Spinal cord (tissue), 10 donors: ENCODE measurements around the gene SPATA17. TPM values are rescaled to one million over a fixed set of nuclear protein-coding genes. Genes with fewer than 3 reads are reported as not detected.

ENCODE experiments used
- DNase-seq, 6 donors: peaks; one replicate each; pipeline versions ENCODE4 v3.0.0 to v3.0.0-alpha.2; 2013 to 2015; ENCODE audit warnings: low spot score in 6 of 6, low read depth in 4 of 6
- H3K27ac ChIP-seq: one replicate; pipeline ENCODE4 v1.5.1; 2013; ENCODE audit warnings: low read depth, low read length, control low read depth
- H3K27me3 ChIP-seq: one replicate; pipeline ENCODE4 v1.6.1; 2013; ENCODE audit warnings: low read length; ENCODE audit not compliant: control insufficient read depth, insufficient read depth
- H3K36me3 ChIP-seq: one replicate; pipeline ENCODE4 v1.6.1; 2013; ENCODE audit warnings: low read length; ENCODE audit not compliant: control insufficient read depth, insufficient read depth
- H3K4me1 ChIP-seq: one replicate; pipeline ENCODE4 v1.6.1; 2013; ENCODE audit warnings: low read length; ENCODE audit not compliant: control insufficient read depth, insufficient read depth
- H3K4me3 ChIP-seq: one replicate; pipeline ENCODE4 v1.5.1; 2013; ENCODE audit warnings: low read depth, low read length, control low read depth
- H3K9me3 ChIP-seq: one replicate; pipeline ENCODE4 v1.6.1; 2013; ENCODE audit warnings: low read length; ENCODE audit not compliant: control insufficient read depth, insufficient read depth
- WGBS: methylation state at CpG from one replicate; pipeline ENCODE4 v1.1.5; 2013; ENCODE audit warnings: missing lambda C conversion rate; ENCODE audit not compliant: insufficient coverage; 5-methylcytosine and 5-hydroxymethylcytosine counted together
- polyA plus RNA-seq, 2 donors: library from polyadenylated mRNA; unstranded; fragments of 120-200 nt; gene quantifications; one replicate each; pipeline ENCODE4 v1.2.1, GENCODE V29; 2013; ENCODE audit not compliant: insufficient read length in 2 of 2
- total RNA-seq, 2 donors: library from RNA; depleted of rRNA in 1 of 2; stranded (reverse); fragments of 120-200 nt in 1 of 2; fragments of >200 nt in 1 of 2; gene quantifications; one replicate each; pipeline versions ENCODE4 v1.2.3 to v1.2.4, GENCODE V29; 2013 to 2014
- donor health status: healthy.

SPATA17 gene
- total and polyA plus RNA-seq, 4 donors, result 3.8 to 12.8 (median 8.3) TPM

GRCh38 chr1:217717959-217718358 is 86.8 kb downstream of the SPATA17 start:
- Histone ChIP-seq H3K4me3 (no peak overlapping the region), H3K4me1 (no peaks in the 10 kb centered on the region), H3K27me3 (no peaks in the 10 kb centered on the region), H3K27ac (no peak overlapping the region), H3K9me3 (no peaks in the 10 kb centered on the region), H3K36me3 (no peaks in the 10 kb centered on the region)
- no CpG with 5 or more reads among the region's 1 CpG for WGBS
- no peak for DNase-seq

GRCh38 chr1:217718873-217719272 is 87.7 kb downstream of the SPATA17 start:
- Histone ChIP-seq H3K36me3 (no peaks in the 10 kb centered on the region), H3K4me1 (no peaks in the 10 kb centered on the region), H3K27ac (no peak overlapping the region), H3K27me3 (no peaks in the 10 kb centered on the region), H3K4me3 (no peak overlapping the region), H3K9me3 (no peaks in the 10 kb centered on the region)
- no peak for DNase-seq
- 100% methylated on average over 1 of the region's 2 CpGs for WGBS

- Histone ChIP-seq H3K36me3 (no peaks in the 10 kb centered on the region), H3K4me3 (no peak overlapping the region), H3K27ac (no peak overlapping the region), H3K27me3 (no peaks in the 10 kb centered on the region), H3K9me3 (no peaks in the 10 kb centered on the region), H3K4me1 (no peaks in the 10 kb centered on the region)
- no peak for DNase-seq
- WGBS, result 60% methylated on average over 1 of the region's 1 CpG
Observed at GRCh38 chr1:217721692-217722091, 90.5 kb downstream of the SPATA17 start.

GRCh38 chr1:217734973-217735372 is 103.8 kb downstream of the SPATA17 start:
- WGBS, result 67% methylated on average over 1 of the region's 3 CpGs
- H3K27me3 ChIP-seq, result no peaks in the 10 kb centered on the region
- H3K27ac ChIP-seq, result no peak overlapping the region
- no peaks in the 10 kb centered on the region for H3K36me3 ChIP-seq
- no peak overlapping the region for H3K4me3 ChIP-seq
- H3K9me3 ChIP-seq, result no peaks in the 10 kb centered on the region
- DNase-seq, result no peak
- H3K4me1 ChIP-seq, result no peaks in the 10 kb centered on the region

- DNase-seq, result peak in 2 of 6 donors; percentile 42 to 68
- Histone ChIP-seq H3K36me3 (no peaks in the 10 kb centered on the region), H3K9me3 (no peaks in the 10 kb centered on the region), H3K4me3 (no peak overlapping the region), H3K27me3 (no peaks in the 10 kb centered on the region), H3K4me1 (no peaks in the 10 kb centered on the region), H3K27ac (no peak overlapping the region)
- no CpG with 5 or more reads among the region's 2 CpGs for WGBS
Observed at GRCh38 chr1:217747156-217747769, 116.1 kb downstream of the SPATA17 start.

GRCh38 chr1:217769768-217770167 is 138.6 kb downstream of the SPATA17 start:
- H3K36me3 ChIP-seq, result no peaks in the 10 kb centered on the region
- no peaks in the 10 kb centered on the region for H3K4me1 ChIP-seq
- H3K9me3 ChIP-seq, result no peaks in the 10 kb centered on the region
- H3K4me3 ChIP-seq, result no peak overlapping the region
- no peak overlapping the region for H3K27ac ChIP-seq
- H3K27me3 ChIP-seq, result no peaks in the 10 kb centered on the region
- peak in 1 of 6 donors; percentile 5 for DNase-seq

GRCh38 chr1:217770918-217771317 is 139.8 kb downstream of the SPATA17 start:
- no peaks in the 10 kb centered on the region for H3K4me1 ChIP-seq
- no CpG with 5 or more reads among the region's 3 CpGs for WGBS
- H3K36me3 ChIP-seq, result no peaks in the 10 kb centered on the region
- H3K4me3 ChIP-seq, result no peak overlapping the region
- H3K9me3 ChIP-seq, result no peaks in the 10 kb centered on the region
- H3K27ac ChIP-seq, result no peak overlapping the region
- no peaks in the 10 kb centered on the region for H3K27me3 ChIP-seq
- no peak for DNase-seq

- Histone ChIP-seq H3K9me3 (no peaks in the 10 kb centered on the region), H3K4me1 (no peaks in the 10 kb centered on the region), H3K27me3 (no peaks in the 10 kb centered on the region), H3K4me3 (no peak overlapping the region), H3K36me3 (no peaks in the 10 kb centered on the region), H3K27ac (no peak overlapping the region)
- no peak for DNase-seq
- no CpG with 5 or more reads among the region's 5 CpGs for WGBS
Observed at GRCh38 chr1:217776693-217777092, 145.5 kb downstream of the SPATA17 start.

- H3K27ac ChIP-seq, result no peak overlapping the region
- H3K4me3 ChIP-seq, result no peak overlapping the region
- H3K4me1 ChIP-seq, result no peaks in the 10 kb centered on the region
- no CpG with 5 or more reads among the region's 4 CpGs for WGBS
- no peaks in the 10 kb centered on the region for H3K36me3 ChIP-seq
- DNase-seq, result peak in 1 of 6 donors; percentile 85
- no peaks in the 10 kb centered on the region for H3K27me3 ChIP-seq
- no peaks in the 10 kb centered on the region for H3K9me3 ChIP-seq
Observed at GRCh38 chr1:217781056-217781455, 149.9 kb downstream of the SPATA17 start.

- Histone ChIP-seq H3K4me1 (no peaks in the 10 kb centered on the region), H3K27me3 (no peaks in the 10 kb centered on the region), H3K36me3 (no peaks in the 10 kb centered on the region), H3K9me3 (no peaks in the 10 kb centered on the region), H3K4me3 (no peak overlapping the region), H3K27ac (no peak overlapping the region)
- WGBS, result no CpG with 5 or more reads among the region's 2 CpGs
- DNase-seq, result peak in 2 of 6 donors; percentile 23 to 85
Observed at GRCh38 chr1:217791091-217791490, 159.9 kb downstream of the SPATA17 start.
